Endothelial cell (in vitro differentiated cells): ENCODE data around the gene SEC31A. TPM values are rescaled to one million over a fixed set of nuclear protein-coding genes. Genes with fewer than 3 reads are reported as not detected.

Source experiments
- DNase-seq: peaks from one replicate; pipeline ENCODE4 v3.0.0; 2021; ENCODE audit warnings: low spot score
- H3K27ac Mint-ChIP-seq: one replicate; pipeline ENCODE4 v1.8.0; 2021; ENCODE audit warnings: mixed read lengths, inconsistent platforms; ENCODE audit not compliant: unreplicated experiment
- H3K27me3 Mint-ChIP-seq: one replicate; pipeline ENCODE4 v1.8.0; 2021; ENCODE audit warnings: mild to moderate bottlenecking, moderate library complexity, mixed read lengths, inconsistent platforms; ENCODE audit not compliant: unreplicated experiment
- H3K36me3 Mint-ChIP-seq: one replicate; pipeline ENCODE4 v1.8.0; 2021; ENCODE audit warnings: mild to moderate bottlenecking, low read depth, mixed read lengths, inconsistent platforms; ENCODE audit not compliant: unreplicated experiment
- H3K4me1 Mint-ChIP-seq: one replicate; pipeline ENCODE4 v1.8.0; 2021; ENCODE audit warnings: mild to moderate bottlenecking, mixed read lengths, inconsistent platforms; ENCODE audit not compliant: unreplicated experiment
- H3K4me3 Mint-ChIP-seq: one replicate; pipeline ENCODE4 v1.8.0; 2021; ENCODE audit warnings: mild to moderate bottlenecking, mixed read lengths, inconsistent platforms; ENCODE audit not compliant: unreplicated experiment
- H3K9me3 Mint-ChIP-seq: one replicate; pipeline ENCODE4 v1.8.0; 2021; ENCODE audit warnings: mixed read lengths, inconsistent platforms; ENCODE audit not compliant: unreplicated experiment
- CTCF ChIP-seq: fragments of 200-600 bp; sonication (generic); IDR thresholded peaks from one replicate; pipeline ENCODE4 v1.5.0; 2021; ENCODE audit warnings: antibody characterized with exemption; ENCODE audit not compliant: unreplicated experiment
- long read RNA-seq: library from polyadenylated mRNA; unstranded; transcript quantifications from one replicate; pipeline ENCODE4 v2.0.0, GENCODE V29; 2020; ENCODE audit not compliant: unreplicated experiment
- total RNA-seq: library from RNA; stranded (reverse); fragmentation: NEBNext Ultra II Directional; extraction: Animal tissue kit (Norgen Biotek cat#: 25700); gene quantifications from one replicate; pipeline ENCODE4 v1.2.1, GENCODE V29; 2021; ENCODE audit not compliant: unreplicated experiment

SEC31A gene
- total RNA-seq: 172 TPM
- long read RNA-seq, full-length matches to known transcripts: 4 of 20 reads
- long read RNA-seq, partial matches to known transcripts: 12 of 20 reads
- long read RNA-seq, other reads (novel, unspliced or antisense): 4 of 20 reads

- no peak for TF ChIP-seq CTCF
- Mint-ChIP-seq H3K27me3 (peaks cover 6% of the 10 kb centered on the region), H3K27ac (peak within 1 kb of the TSS; percentile 92), H3K4me3 (peak within 1 kb of the TSS; percentile 97), H3K9me3 (no peaks in the 10 kb centered on the region), H3K36me3 (peaks cover 9% of the 10 kb centered on the region), H3K4me1 (peaks cover 21% of the 10 kb centered on the region)
- DNase-seq: peak; percentile 94
Observed at GRCh38 chr4:82890901-82891706, at the start of gene SEC31A. TSS of gene SEC31A (minus strand) at chr4:82891153. CDS start at chr4:82881936, 9,217 bp downstream.

GRCh38 chr4:82939414-82939813, 48.5 kb upstream of the SEC31A start:
- no peak overlapping the region for H3K27ac Mint-ChIP-seq
- TF ChIP-seq CTCF: no peak
- H3K4me1 Mint-ChIP-seq: no peaks in the 10 kb centered on the region
- DNase-seq: no peak
- no peak overlapping the region for H3K4me3 Mint-ChIP-seq
- no peaks in the 10 kb centered on the region for H3K27me3 Mint-ChIP-seq
- peaks cover 16% of the 10 kb centered on the region for H3K36me3 Mint-ChIP-seq
- no peaks in the 10 kb centered on the region for H3K9me3 Mint-ChIP-seq

GRCh38 chr4:82934441-82934840, 43.5 kb upstream of the SEC31A start:
- no peak for TF ChIP-seq CTCF
- Mint-ChIP-seq H3K4me3 (no peak overlapping the region), H3K9me3 (no peaks in the 10 kb centered on the region), H3K4me1 (no peaks in the 10 kb centered on the region), H3K27ac (no peak overlapping the region), H3K36me3 (peaks cover 21% of the 10 kb centered on the region), H3K27me3 (no peaks in the 10 kb centered on the region)
- no peak for DNase-seq

GRCh38 chr4:82930848-82931755, 40.1 kb upstream of the SEC31A start:
- no peaks in the 10 kb centered on the region for H3K4me1 Mint-ChIP-seq
- no peaks in the 10 kb centered on the region for H3K27me3 Mint-ChIP-seq
- no peaks in the 10 kb centered on the region for H3K9me3 Mint-ChIP-seq
- no peak overlapping the region for H3K4me3 Mint-ChIP-seq
- H3K27ac Mint-ChIP-seq: no peak overlapping the region
- TF ChIP-seq CTCF: no peak
- no peak for DNase-seq
- peaks cover 14% of the 10 kb centered on the region for H3K36me3 Mint-ChIP-seq
